Stimulated activated CD4-positive, alpha-beta T cell treated with anti-CD3 and anti-CD28 coated beads, Interleukin-4, amount 100 ng/mL, for 4 hours (primary cell): ENCODE measurements around the gene PPP1R37.

Experiments
- DNase-seq, 2 experiments: peaks; one replicate each; pipeline ENCODE4 v3.0.0-alpha.2; 2020

Gene PPP1R37

GRCh38 chr19:45092747-45093678 lies at the start of gene PPP1R37:
TSS of gene PPP1R37 (plus strand) at chr19:45093179. CDS start at chr19:45093326, 147 bp downstream.
- peak; percentile 87 to 92 for DNase-seq

- DNase-seq: no peak
These were observed 47.2 kb upstream of the PPP1R37 start for GRCh38 chr19:45045671-45046353.

GRCh38 chr19:45046355-45046754 lies 46.6 kb upstream of the PPP1R37 start:
- DNase-seq: no peak

- no peak for DNase-seq
These were observed 45.7 kb upstream of the PPP1R37 start for GRCh38 chr19:45047188-45047797.

- DNase-seq: no peak
These were observed 43.8 kb upstream of the PPP1R37 start for GRCh38 chr19:45049073-45049736.

- no peak for DNase-seq
These were observed 42.9 kb upstream of the PPP1R37 start for GRCh38 chr19:45050036-45050435.

GRCh38 chr19:45051929-45052579 lies 40.9 kb upstream of the PPP1R37 start:
- DNase-seq: no peak

GRCh38 chr19:45056831-45057230 lies 36.1 kb upstream of the PPP1R37 start:
- no peak for DNase-seq

GRCh38 chr19:45057444-45057843 lies 35.5 kb upstream of the PPP1R37 start:
- no peak for DNase-seq

- no peak for DNase-seq
These were observed 34.3 kb upstream of the PPP1R37 start for GRCh38 chr19:45058622-45059159.

- peak; percentile 72 to 77 for DNase-seq
These were observed 33.6 kb upstream of the PPP1R37 start for GRCh38 chr19:45059258-45059965.

- no peak for DNase-seq
These were observed 31.0 kb upstream of the PPP1R37 start for GRCh38 chr19:45061965-45062364.

- DNase-seq: no peak
These were observed 28.9 kb upstream of the PPP1R37 start for GRCh38 chr19:45063851-45064801.

GRCh38 chr19:45066921-45067661 lies 25.9 kb upstream of the PPP1R37 start:
- no peak for DNase-seq

- DNase-seq: no peak
These were observed 24.9 kb upstream of the PPP1R37 start for GRCh38 chr19:45068041-45068440.

- no peak for DNase-seq
These were observed 23.9 kb upstream of the PPP1R37 start for GRCh38 chr19:45069056-45069455.

- no peak for DNase-seq
These were observed 22.8 kb upstream of the PPP1R37 start for GRCh38 chr19:45070214-45070613.

- DNase-seq: no peak
These were observed 22.0 kb upstream of the PPP1R37 start for GRCh38 chr19:45070861-45071544.

GRCh38 chr19:45071545-45071938 lies 21.4 kb upstream of the PPP1R37 start:
- no peak for DNase-seq
